GM19467 (cell line): Measurements from ENCODE around the gene NADK2.

Experiments used
- ATAC-seq: cut with Tn5 transposase; IDR thresholded peaks from one replicate; pipeline ENCODE4 v1.9.1; 2021; ENCODE audit warnings: mild to moderate bottlenecking, moderate library complexity; ENCODE audit not compliant: unreplicated experiment

Gene NADK2

DNA sequence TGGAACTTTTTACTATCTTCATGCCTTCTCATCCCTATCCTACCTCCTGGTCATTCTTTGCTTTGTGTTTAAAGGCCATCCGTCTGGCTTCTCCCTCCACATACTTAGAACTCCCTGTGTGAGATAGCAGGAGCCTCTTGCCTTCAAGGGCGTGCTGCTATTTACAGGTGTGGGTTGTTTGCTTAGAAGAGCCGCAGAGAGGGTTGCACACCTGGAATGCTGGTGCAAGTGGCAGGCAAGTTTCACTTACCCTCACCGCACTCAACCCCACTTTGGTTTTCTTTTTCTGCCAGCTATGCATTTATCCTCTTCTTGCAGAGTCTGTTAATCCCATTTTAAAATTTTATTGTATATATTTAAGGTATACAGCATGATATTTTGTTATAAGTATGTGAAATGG is 77.3 kb downstream of the NADK2 start:
- ATAC-seq = no peak

DNA sequence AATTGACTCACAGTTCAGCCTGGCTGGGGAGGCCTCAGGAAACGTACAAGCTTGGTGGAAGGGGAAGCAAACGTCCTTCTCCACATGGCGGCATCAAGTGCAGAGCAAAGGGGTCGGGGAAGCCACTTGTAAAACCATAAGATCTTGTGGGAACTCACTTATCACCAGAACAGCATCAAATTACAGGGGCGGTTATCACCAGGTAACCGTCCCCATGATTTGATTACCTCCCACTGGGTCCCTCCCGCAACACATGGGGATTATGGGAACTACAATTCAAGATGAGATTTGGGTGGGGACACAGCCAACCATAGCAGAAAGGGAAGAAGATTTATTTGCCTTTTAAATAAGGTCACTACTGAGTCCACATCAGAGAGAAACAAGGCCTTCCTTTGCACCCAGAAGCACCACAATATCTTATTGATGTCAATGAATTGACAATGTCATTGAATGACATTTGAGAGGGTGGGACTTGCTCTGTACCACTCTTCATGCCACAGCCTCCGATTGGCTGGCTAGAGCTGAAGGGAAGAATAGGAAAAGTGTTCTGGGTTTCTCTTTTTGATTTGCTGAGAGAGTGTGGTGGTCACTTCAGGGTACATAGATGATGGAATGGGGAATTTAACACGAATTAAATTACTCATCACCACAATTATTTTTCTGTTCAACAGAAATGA is 78.8 kb downstream of the NADK2 start:
- no peak for ATAC-seq

DNA sequence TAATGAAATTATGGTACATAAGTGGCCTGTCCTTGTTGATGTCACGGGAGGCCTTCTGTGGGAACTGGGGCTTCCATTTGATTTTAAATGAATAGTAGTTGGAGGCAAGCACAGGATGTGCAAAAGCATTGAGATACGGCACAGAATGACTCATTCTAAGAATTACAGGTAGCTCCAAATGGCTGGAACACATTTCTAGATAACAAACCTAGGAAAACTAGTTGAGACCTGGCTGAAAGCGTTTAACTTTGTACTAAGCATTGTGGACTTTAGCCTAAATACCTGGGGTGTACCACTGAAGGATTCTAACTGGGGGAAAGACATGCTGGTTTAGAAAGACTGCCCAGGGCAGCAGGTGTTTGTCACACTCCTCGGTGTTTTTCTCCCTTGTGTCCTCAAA is 80.4 kb downstream of the NADK2 start:
- ATAC-seq = no peak

DNA sequence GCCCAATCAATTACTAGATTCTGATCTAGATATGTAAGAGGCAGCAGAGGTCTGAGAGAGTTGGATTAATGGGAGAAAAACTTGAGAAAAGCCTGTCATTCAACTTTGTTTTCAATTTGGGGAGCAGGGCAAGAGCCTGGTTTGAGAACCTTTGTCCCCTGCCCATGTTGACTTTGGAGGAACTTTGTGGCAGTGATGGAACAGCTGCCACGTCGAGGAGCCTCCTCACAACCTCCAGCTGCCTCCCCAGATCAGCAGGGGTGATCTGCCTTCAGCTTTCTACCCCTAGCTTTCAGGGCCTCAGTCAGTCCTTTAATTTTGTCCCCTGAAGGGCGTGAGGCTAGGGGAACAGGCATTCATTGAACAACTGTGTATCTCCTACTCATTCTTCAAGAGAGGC is 81.1 kb downstream of the NADK2 start:
- ATAC-seq = no peak

DNA sequence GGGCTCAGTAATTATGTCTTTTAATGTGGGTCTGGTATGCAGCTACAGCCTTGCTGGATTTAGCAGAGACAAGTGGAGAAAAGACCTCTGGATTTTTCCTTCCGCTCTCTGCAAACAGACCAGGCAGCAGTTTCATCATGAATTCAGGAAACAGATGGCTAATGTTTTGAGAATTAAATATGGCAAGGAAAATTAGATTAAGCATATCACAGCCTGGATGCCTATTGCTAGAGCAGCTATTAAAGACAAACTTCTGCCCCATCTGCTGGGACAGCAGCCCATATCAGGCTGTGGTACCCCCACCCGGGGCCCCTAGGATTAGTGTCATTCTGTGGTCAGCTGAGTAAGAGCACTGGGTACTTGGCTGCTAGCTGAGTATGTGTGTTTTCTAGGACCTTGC is 83.6 kb downstream of the NADK2 start:
- no peak for ATAC-seq

DNA sequence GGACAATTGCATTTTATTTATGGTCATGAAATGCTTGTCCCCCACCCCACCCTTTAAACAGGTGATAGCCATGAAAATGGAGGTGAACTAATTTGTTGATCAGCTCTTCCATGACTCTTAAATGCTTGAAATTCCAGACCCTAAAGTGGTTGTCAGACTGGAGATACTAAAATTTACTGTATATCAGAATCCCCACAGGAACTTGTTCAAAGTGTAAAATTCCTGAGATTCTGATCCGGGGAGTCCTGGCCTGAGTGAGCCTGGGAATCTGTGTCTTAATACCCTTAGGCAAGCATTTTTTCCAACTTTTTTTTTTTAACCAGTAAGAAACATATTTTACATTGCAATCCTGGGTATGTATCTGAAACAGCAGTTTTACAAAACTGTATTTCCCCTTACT is 85.1 kb downstream of the NADK2 start:
- no peak for ATAC-seq

DNA sequence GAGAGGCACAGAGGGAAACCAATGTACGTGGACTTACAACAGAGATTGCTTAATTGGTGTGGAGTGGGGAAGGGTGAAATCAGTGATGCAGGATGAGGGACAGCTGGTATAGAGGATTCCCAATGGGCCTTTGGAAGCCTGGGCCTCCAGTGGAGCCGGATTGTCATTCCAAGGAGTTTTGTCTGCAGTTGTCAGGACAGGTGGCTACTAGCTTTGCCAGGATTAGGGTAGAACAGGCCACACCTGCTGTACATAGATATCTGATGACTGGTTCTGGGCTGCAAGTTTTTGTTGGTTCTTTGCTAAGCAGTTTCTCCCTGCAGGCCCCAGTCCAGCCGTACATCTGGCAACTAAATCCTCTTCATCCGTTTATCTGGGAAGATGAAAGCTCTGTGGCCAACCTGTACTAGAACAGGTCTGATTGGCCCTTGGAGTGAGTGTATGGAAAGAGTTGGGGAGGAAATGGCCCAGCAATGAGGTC is 85.6 kb downstream of the NADK2 start:
- ATAC-seq = no peak

DNA sequence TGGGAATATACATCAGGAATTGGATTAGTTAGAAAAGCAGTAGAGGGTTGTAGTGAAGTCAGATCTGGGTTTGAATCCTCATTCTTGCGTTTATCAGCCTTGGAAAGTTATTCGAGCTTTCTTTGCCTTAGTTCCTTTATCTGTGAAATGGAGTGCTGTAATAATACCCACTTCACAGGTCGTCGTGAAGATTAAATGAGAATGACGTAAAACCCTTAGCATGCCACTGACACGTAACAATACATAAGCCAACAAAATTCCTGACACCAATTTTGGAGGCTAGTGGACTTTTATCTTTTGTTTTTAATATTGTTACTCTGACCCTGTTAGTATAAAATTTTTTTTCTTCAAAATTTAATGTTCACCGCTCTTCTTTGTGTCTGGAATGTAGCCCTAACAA is 86.4 kb downstream of the NADK2 start:
- ATAC-seq = no peak

DNA sequence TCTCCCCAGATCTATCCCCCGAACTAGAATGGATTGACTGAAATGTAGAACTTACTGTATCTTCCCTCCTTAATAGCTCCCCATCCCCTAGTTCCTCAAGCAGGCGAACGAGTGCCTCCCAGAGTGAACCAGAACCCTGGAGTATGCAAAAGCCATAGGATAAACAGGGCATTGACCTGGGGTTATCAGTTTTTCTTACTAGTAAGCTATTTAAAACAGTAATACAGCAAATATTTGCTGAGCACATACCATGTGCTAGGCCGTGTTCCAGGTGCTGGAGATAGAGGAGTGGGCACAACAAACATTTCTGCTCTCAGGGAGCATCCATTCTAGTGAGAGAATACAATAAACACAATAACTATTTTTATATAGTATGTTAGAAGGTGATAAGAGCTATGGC is 88.0 kb downstream of the NADK2 start:
- no peak for ATAC-seq

DNA sequence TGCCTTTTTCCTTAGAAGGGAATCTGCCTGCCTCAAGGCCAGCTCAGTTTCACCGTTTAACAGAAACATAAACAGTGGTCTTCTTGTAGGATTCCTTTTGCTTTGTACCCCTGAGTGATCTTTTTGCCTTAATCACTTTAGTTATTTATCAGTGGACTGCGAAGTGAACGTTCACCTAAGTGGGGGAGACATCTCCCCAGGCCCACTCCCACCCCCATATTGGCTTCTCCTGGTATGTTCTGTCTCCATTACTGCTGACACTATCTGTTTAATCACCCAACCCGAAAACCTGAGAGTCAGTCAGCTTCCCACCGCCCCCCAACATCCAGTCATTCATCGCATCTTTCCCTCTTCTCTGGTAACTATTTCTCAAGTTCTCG is 88.4 kb downstream of the NADK2 start:
- ATAC-seq = no peak

DNA sequence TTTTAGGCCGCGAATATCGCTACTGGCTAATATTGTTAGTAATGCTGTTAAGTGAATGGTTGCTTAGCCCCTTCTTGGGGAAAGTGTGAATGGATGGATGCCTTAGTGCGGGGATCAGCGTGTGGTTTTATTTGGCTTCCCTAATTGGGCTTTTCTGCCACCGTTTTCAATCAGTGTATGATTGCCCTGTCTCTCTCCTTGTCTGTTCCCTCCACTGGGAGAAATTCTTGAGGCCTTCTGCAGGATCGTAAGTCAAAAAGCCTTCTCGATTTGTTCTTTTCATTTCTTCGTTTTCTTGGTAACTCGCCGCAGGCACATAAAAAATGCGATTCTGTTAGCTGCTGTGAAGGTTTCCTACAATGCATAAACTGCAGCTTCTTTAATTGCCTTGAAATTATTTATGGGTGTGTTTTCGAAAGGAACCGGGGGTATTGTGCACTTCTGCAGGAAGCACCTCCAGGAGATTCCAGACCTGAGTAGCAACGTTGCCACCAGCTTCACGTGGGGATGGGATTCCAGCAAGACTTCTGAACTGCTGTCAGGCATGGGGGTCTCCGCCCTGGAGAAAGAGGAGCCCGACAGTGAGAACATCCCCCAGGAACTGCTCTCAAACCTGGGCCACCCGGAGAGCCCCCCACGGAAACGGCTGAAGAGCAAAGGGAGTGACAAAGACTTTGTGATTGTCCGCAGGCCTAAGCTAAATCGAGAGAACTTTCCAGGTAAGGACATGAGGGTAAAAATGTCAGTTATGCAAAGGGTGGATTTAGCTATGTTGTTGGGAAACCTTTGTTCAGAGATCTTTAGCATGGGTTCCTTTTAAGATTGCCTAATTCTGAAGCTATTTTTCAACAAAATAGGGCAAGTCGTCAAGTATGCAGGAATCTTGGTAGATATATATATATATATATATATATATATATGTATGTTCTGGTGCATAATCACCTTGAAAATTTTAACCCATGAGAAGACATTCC is 89.1 kb downstream of the NADK2 start:
- ATAC-seq = no peak

DNA sequence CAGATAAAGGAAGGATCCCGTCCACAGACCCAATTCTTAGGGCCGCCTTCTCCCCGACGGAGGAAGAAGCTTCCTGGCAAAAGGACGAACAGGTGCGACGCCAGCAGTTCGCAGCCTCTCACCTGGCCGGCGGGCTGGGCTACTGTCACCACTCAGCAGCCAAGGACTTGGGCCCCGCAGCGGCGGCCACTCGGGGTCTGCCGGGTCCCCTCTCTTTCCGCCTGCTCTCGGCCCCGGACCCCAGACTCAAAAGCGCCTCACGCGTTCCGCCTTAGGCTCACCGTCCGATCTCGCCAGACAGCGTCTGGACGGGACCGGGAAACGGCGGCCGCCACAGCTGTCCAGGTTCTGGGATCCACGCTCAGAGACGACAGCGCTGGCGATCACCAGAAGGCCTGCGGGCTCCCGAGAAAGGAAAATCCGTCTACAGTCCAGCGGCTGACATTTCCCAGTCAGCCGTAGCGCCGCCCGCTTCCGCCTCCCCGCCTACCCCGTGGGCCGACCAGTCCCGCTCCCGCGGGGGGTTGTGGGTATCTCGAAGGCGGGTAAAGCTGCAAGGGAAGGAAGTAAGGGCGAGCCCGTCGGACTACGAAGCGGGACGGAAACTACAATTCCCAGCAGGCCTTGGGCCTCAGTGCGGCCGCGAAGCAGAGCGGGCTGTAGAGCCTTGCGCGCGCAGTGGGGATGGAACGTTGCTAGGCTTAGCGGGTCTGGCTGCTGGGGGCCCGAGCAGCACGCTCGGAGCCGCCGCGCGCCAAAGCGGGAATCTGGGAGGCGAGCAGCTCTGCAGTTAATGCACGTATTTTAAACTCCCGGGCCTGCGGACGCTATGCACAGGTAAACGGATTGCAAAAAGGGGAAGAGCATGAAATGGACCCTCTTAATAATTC is 90.0 kb downstream of the NADK2 start, which contains the start of the genes LMBRD2 and SKP2:
Gene LMBRD2, minus strand, starts transcription at position 454 of the 890 bp plus-strand sequence. CDS start 8,538 bp downstream, outside the sequence.
Gene SKP2, plus strand, starts transcription at position 678 of the 890 bp plus-strand sequence. Its CDS starts 152 bp downstream, at position 830.
- peak; percentile 99 for ATAC-seq

DNA sequence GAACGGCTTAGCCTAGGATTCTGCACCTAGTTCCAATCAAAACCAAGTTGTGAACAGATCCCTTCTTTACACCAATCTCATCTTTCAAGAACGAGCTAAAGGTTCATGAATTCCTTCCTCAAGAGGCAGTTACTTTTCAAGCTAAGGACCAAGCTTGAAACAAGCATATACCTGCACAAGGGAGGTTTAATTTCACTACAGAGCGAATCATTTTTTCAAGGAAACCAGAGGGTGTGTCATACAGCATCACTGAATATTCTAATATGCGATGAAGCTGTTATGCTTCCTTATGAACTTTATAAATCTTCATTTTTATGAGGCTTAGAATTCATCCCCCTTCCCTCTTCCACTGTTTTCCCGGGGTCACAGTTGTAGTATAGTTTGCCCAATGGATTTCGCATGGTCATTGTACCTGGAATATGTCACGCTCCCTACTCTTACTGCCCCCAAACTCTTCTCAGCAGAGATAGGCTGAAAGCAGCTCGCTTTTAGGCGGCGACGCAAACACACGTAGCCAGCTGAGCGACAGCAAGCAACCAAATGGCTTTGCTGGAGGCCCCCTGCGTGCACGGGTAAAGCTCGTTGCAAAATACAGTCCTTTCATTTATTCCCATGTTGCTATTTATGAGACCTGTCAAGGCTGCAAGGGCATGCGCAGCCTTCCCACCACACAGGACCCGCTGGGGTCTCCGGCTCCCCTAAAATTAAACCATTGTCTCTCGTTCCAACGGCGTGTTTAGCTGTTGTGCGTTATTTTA is 90.9 kb downstream of the NADK2 start:
- ATAC-seq = no peak

DNA sequence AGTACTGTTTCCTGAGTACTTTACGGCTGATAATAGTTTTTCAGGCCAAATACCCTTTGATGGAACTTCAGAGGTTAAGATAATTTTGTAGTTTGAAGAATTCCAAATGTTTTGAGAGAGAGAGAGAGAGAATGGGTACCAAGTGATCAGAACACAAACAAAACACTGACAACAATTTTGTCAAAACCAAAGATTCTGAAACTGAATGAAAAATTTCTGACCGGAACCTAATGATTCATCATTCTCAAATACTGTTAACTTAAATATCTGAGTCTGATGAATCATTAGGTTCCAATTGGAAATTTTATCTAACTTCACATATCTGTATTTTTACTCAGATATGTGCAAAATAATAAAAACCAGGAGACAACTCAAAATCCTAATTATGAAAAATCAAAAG is 94.0 kb downstream of the NADK2 start:
- no peak for ATAC-seq

DNA sequence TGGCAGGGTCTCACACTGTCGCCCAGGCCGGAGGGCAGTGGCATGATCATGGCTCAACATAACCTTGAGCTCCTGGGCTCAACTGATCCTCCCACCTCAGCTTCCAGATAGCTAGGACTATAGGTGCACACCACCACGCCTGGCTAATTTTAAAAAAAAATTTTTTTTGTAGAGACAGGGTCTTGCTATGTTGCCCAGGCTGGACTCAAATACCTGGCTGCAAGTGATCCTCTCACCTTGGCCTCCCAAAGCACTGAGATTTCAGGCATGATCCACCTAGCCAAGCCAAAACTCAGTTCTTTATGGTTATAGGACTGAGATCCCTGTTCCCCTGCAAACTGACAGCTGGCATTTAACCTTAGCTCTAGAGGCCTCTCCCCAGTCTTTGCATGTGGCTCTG is 95.3 kb downstream of the NADK2 start:
- no peak for ATAC-seq

DNA sequence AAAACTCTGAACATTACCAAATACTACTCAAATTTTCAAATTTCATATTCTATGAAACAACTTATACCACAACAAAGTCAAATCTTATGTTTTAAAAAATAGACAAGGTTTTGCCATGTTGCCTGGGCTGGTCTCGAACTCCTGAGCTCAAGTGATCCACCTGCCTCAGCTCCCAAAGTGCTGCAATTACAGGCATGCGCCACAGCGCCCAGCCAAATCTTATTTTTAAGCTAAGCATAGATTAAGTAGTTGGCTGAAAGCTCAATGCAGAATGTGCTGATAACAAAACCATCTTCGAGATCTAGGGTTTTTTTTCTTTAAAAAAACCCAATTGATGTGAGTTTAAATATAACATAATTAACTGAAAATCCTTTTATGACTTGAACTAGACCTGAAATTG is 96.4 kb downstream of the NADK2 start:
- no peak for ATAC-seq
